Measurements from ENCODE around the gene HMGN4.

HMGN4 gene

GRCh38 chr6:26563488-26563887, 25.3 kb downstream of the HMGN4 start:
- no peak overlapping the region for H2AFZ ChIP-seq (ENCODE audit: low read depth, low read length)
- H3K36me3 ChIP-seq (ENCODE audit: insufficient read depth, low read length): no peaks in the 10 kb centered on the region
- H3K4me1 ChIP-seq (ENCODE audit: insufficient read depth, low read length): no peaks in the 10 kb centered on the region
- H3K9me3 ChIP-seq (ENCODE audit: low read length): no peaks in the 10 kb centered on the region
- H3K27me3 ChIP-seq (ENCODE audit: insufficient read depth, low read length): no peaks in the 10 kb centered on the region
- no peak overlapping the region for H3K4me3 ChIP-seq (ENCODE audit: low read length)

GRCh38 chr6:26568601-26569432, 30.7 kb downstream of the HMGN4 start:
- Histone ChIP-seq H3K9me3 (ENCODE audit: low read length) (no peaks in the 10 kb centered on the region), H3K27me3 (ENCODE audit: insufficient read depth, low read length) (no peaks in the 10 kb centered on the region), H3K36me3 (ENCODE audit: insufficient read depth, low read length) (no peaks in the 10 kb centered on the region), H3K4me3 (ENCODE audit: low read length) (peak overlapping the region; percentile 94), H3K4me1 (ENCODE audit: insufficient read depth, low read length) (no peaks in the 10 kb centered on the region), H2AFZ (ENCODE audit: low read depth, low read length) (peak overlapping the region; percentile 49)

- H2AFZ ChIP-seq (ENCODE audit: low read depth, low read length): no peak overlapping the region
- H3K4me1 ChIP-seq (ENCODE audit: insufficient read depth, low read length): no peaks in the 10 kb centered on the region
- no peaks in the 10 kb centered on the region for H3K9me3 ChIP-seq (ENCODE audit: low read length)
- H3K27me3 ChIP-seq (ENCODE audit: insufficient read depth, low read length): no peaks in the 10 kb centered on the region
- peak overlapping the region; percentile 94 for H3K4me3 ChIP-seq (ENCODE audit: low read length)
- no peaks in the 10 kb centered on the region for H3K36me3 ChIP-seq (ENCODE audit: insufficient read depth, low read length)
Observed at GRCh38 chr6:26569433-26569764, 31.2 kb downstream of the HMGN4 start.

- Histone ChIP-seq H2AFZ (ENCODE audit: low read depth, low read length) (no peak overlapping the region), H3K27me3 (ENCODE audit: insufficient read depth, low read length) (peaks cover 2% of the 10 kb centered on the region), H3K9me3 (ENCODE audit: low read length) (no peaks in the 10 kb centered on the region), H3K4me3 (ENCODE audit: low read length) (no peak overlapping the region), H3K36me3 (ENCODE audit: insufficient read depth, low read length) (no peaks in the 10 kb centered on the region), H3K4me1 (ENCODE audit: insufficient read depth, low read length) (no peaks in the 10 kb centered on the region)
Observed at GRCh38 chr6:26570027-26570809, 32.1 kb downstream of the HMGN4 start.

GRCh38 chr6:26571592-26572296, 33.6 kb downstream of the HMGN4 start:
- H3K4me1 ChIP-seq (ENCODE audit: insufficient read depth, low read length): no peaks in the 10 kb centered on the region
- H2AFZ ChIP-seq (ENCODE audit: low read depth, low read length): peak overlapping the region; percentile 94
- H3K27me3 ChIP-seq (ENCODE audit: insufficient read depth, low read length): peaks cover 14% of the 10 kb centered on the region
- no peaks in the 10 kb centered on the region for H3K36me3 ChIP-seq (ENCODE audit: insufficient read depth, low read length)
- peak overlapping the region; percentile 84 for H3K4me3 ChIP-seq (ENCODE audit: low read length)
- H3K9me3 ChIP-seq (ENCODE audit: low read length): no peaks in the 10 kb centered on the region

- Histone ChIP-seq H3K9me3 (ENCODE audit: low read length) (peaks cover 5% of the 10 kb centered on the region), H3K27me3 (ENCODE audit: insufficient read depth, low read length) (peaks cover 24% of the 10 kb centered on the region)
Observed at GRCh38 chr6:26575494-26575939, 37.4 kb downstream of the HMGN4 start.

GRCh38 chr6:26576407-26576843, 38.3 kb downstream of the HMGN4 start:
- H3K4me1 ChIP-seq (ENCODE audit: insufficient read depth, low read length): no peaks in the 10 kb centered on the region
- no peak overlapping the region for H3K4me3 ChIP-seq (ENCODE audit: low read length)
- no peaks in the 10 kb centered on the region for H3K36me3 ChIP-seq (ENCODE audit: insufficient read depth, low read length)
- H3K27me3 ChIP-seq (ENCODE audit: insufficient read depth, low read length): peaks cover 24% of the 10 kb centered on the region
- peaks cover 5% of the 10 kb centered on the region for H3K9me3 ChIP-seq (ENCODE audit: low read length)
- no peak overlapping the region for H2AFZ ChIP-seq (ENCODE audit: low read depth, low read length)

More at GRCh38 chr6:26575494-26575939, 37.4 kb downstream of the HMGN4 start:
- no peak overlapping the region for H3K4me3 ChIP-seq (ENCODE audit: low read length)
- no peaks in the 10 kb centered on the region for H3K36me3 ChIP-seq (ENCODE audit: insufficient read depth, low read length)
- H3K4me1 ChIP-seq (ENCODE audit: insufficient read depth, low read length): no peaks in the 10 kb centered on the region
- no peak overlapping the region for H2AFZ ChIP-seq (ENCODE audit: low read depth, low read length)

GRCh38 chr6:26576929-26577719, 39.0 kb downstream of the HMGN4 start:
- H3K36me3 ChIP-seq (ENCODE audit: insufficient read depth, low read length): no peaks in the 10 kb centered on the region
- H3K27me3 ChIP-seq (ENCODE audit: insufficient read depth, low read length): peaks cover 24% of the 10 kb centered on the region
- no peak overlapping the region for H2AFZ ChIP-seq (ENCODE audit: low read depth, low read length)
- no peaks in the 10 kb centered on the region for H3K4me1 ChIP-seq (ENCODE audit: insufficient read depth, low read length)
- peak overlapping the region; percentile 13 for H3K4me3 ChIP-seq (ENCODE audit: low read length)
- peaks cover 5% of the 10 kb centered on the region for H3K9me3 ChIP-seq (ENCODE audit: low read length)

- Histone ChIP-seq H3K4me1 (ENCODE audit: insufficient read depth, low read length) (no peaks in the 10 kb centered on the region), H3K36me3 (ENCODE audit: insufficient read depth, low read length) (no peaks in the 10 kb centered on the region), H3K9me3 (ENCODE audit: low read length) (peaks cover 5% of the 10 kb centered on the region), H2AFZ (ENCODE audit: low read depth, low read length) (no peak overlapping the region), H3K4me3 (ENCODE audit: low read length) (peak overlapping the region; percentile 13), H3K27me3 (ENCODE audit: insufficient read depth, low read length) (peaks cover 24% of the 10 kb centered on the region)
Observed at GRCh38 chr6:26577720-26578072, 39.5 kb downstream of the HMGN4 start.

- Histone ChIP-seq H3K9me3 (ENCODE audit: low read length) (peaks cover 5% of the 10 kb centered on the region), H2AFZ (ENCODE audit: low read depth, low read length) (no peak overlapping the region), H3K36me3 (ENCODE audit: insufficient read depth, low read length) (no peaks in the 10 kb centered on the region), H3K4me1 (ENCODE audit: insufficient read depth, low read length) (no peaks in the 10 kb centered on the region), H3K4me3 (ENCODE audit: low read length) (no peak overlapping the region), H3K27me3 (ENCODE audit: insufficient read depth, low read length) (peaks cover 24% of the 10 kb centered on the region)
Observed at GRCh38 chr6:26578279-26578678, 40.1 kb downstream of the HMGN4 start.

- Histone ChIP-seq H3K4me1 (ENCODE audit: insufficient read depth, low read length) (no peaks in the 10 kb centered on the region), H3K4me3 (ENCODE audit: low read length) (no peak overlapping the region), H3K27me3 (ENCODE audit: insufficient read depth, low read length) (peaks cover 24% of the 10 kb centered on the region)
Observed at GRCh38 chr6:26578741-26579140, 40.6 kb downstream of the HMGN4 start.

GRCh38 chr6:26581164-26581915, 43.2 kb downstream of the HMGN4 start:
- peaks cover 13% of the 10 kb centered on the region for H3K27me3 ChIP-seq (ENCODE audit: insufficient read depth, low read length)
- H2AFZ ChIP-seq (ENCODE audit: low read depth, low read length): no peak overlapping the region
- H3K9me3 ChIP-seq (ENCODE audit: low read length): peaks cover 5% of the 10 kb centered on the region
- H3K36me3 ChIP-seq (ENCODE audit: insufficient read depth, low read length): no peaks in the 10 kb centered on the region
- no peak overlapping the region for H3K4me3 ChIP-seq (ENCODE audit: low read length)
- H3K4me1 ChIP-seq (ENCODE audit: insufficient read depth, low read length): no peaks in the 10 kb centered on the region

More at GRCh38 chr6:26578741-26579140, 40.6 kb downstream of the HMGN4 start:
- Histone ChIP-seq H3K36me3 (ENCODE audit: insufficient read depth, low read length) (no peaks in the 10 kb centered on the region), H3K9me3 (ENCODE audit: low read length) (peaks cover 5% of the 10 kb centered on the region), H2AFZ (ENCODE audit: low read depth, low read length) (no peak overlapping the region)

All from neuron (in vitro differentiated cells).